ENCODE measurements around the gene DENND1A.

DENND1A gene

GRCh38 chr9:123360161-123361085 lies 569.5 kb downstream of the DENND1A start:
- peak; percentile 17 for DNase-seq

GRCh38 chr9:123359546-123359945 lies 570.4 kb downstream of the DENND1A start:
- no peak for DNase-seq

- DNase-seq = no peak
Measured at GRCh38 chr9:123359106-123359505, 570.8 kb downstream of the DENND1A start.

GRCh38 chr9:123358181-123358905 lies 571.6 kb downstream of the DENND1A start:
- DNase-seq = no peak

- DNase-seq = no peak
Measured at GRCh38 chr9:123357743-123358059, 572.2 kb downstream of the DENND1A start.

GRCh38 chr9:123356851-123357742 lies 572.8 kb downstream of the DENND1A start:
- DNase-seq = no peak

- no peak for DNase-seq
Measured at GRCh38 chr9:123355761-123356431, 574.0 kb downstream of the DENND1A start, which contains the start of gene CRB2. CRB2 (plus strand) TSS chr9:123356197; CDS start chr9:123356261, 64 bp downstream.

GRCh38 chr9:123354806-123355508 lies 575.0 kb downstream of the DENND1A start:
- no peak for DNase-seq

- DNase-seq = peak; percentile 60
Measured at GRCh38 chr9:123353984-123354591, 575.8 kb downstream of the DENND1A start.

GRCh38 chr9:123353041-123353440 lies 576.9 kb downstream of the DENND1A start:
- DNase-seq = no peak

- DNase-seq = no peak
Measured at GRCh38 chr9:123350590-123351310, 579.2 kb downstream of the DENND1A start.

- peak; percentile 62 for DNase-seq
Measured at GRCh38 chr9:123349691-123350480, 580.0 kb downstream of the DENND1A start.

GRCh38 chr9:123349033-123349432 lies 580.9 kb downstream of the DENND1A start:
- no peak for DNase-seq

- no peak for DNase-seq
Measured at GRCh38 chr9:123348317-123348992, 581.5 kb downstream of the DENND1A start.

- no peak for DNase-seq
Measured at GRCh38 chr9:123347289-123348060, 582.5 kb downstream of the DENND1A start.

GRCh38 chr9:123346826-123347225 lies 583.1 kb downstream of the DENND1A start:
- no peak for DNase-seq

GRCh38 chr9:123346026-123346425 lies 583.9 kb downstream of the DENND1A start:
- no peak for DNase-seq

GRCh38 chr9:123345567-123345955 lies 584.4 kb downstream of the DENND1A start:
- no peak for DNase-seq

All from activated naive CD4-positive, alpha-beta T cell treated with Interleukin-2 at 50 U/mL for 16 hours (primary cell).